Stimulated activated naive CD4-positive, alpha-beta T cell (primary cell): Measurements from ENCODE around the gene GPS2.

Experiments used
- DNase-seq, 6 experiments: peaks; one replicate each; lab custom pipeline; 2025; lab: John Stamatoyannopoulos, UW

GPS2 gene

GRCh38 chr17:7293159-7293558 lies 22.0 kb downstream of the GPS2 start:
- DNase-seq = no peak

- DNase-seq = no peak
Observed at GRCh38 chr17:7292729-7293128, 22.4 kb downstream of the GPS2 start.

- no peak for DNase-seq
Observed at GRCh38 chr17:7292194-7292593, 23.0 kb downstream of the GPS2 start.

- no peak for DNase-seq
Observed at GRCh38 chr17:7290685-7291084, 24.5 kb downstream of the GPS2 start.

GRCh38 chr17:7290166-7290565 lies 25.0 kb downstream of the GPS2 start:
- no peak for DNase-seq

GRCh38 chr17:7289256-7290032 lies 25.7 kb downstream of the GPS2 start:
- DNase-seq = no peak

GRCh38 chr17:7285679-7286078 lies 29.5 kb downstream of the GPS2 start:
- no peak for DNase-seq

- DNase-seq = no peak
Observed at GRCh38 chr17:7284911-7285310, 30.2 kb downstream of the GPS2 start.

- DNase-seq = no peak
Observed at GRCh38 chr17:7283471-7284216, 31.5 kb downstream of the GPS2 start.

GRCh38 chr17:7282752-7283321 lies 32.3 kb downstream of the GPS2 start:
- DNase-seq = no peak

- peak in 1 of 6 experiments; percentile 31 for DNase-seq
Observed at GRCh38 chr17:7281953-7282751, 33.0 kb downstream of the GPS2 start.

- peak; percentile 27 to 83 (median 70) for DNase-seq
Observed at GRCh38 chr17:7281074-7281952, 33.8 kb downstream of the GPS2 start, which contains the start of gene SLC2A4. Gene SLC2A4 (plus strand): TSS chr17:7281718. CDS start chr17:7281935, 217 bp downstream.

- DNase-seq = peak; percentile 70 to 88 (median 78)
Observed at GRCh38 chr17:7280519-7281073, 34.6 kb downstream of the GPS2 start.

- DNase-seq = no peak
Observed at GRCh38 chr17:7279448-7279847, 35.7 kb downstream of the GPS2 start.

GRCh38 chr17:7266784-7267183 lies 48.4 kb downstream of the GPS2 start:
- no peak for DNase-seq

GRCh38 chr17:7263801-7264078 lies 51.4 kb downstream of the GPS2 start:
- DNase-seq = no peak

GRCh38 chr17:7262935-7263800 lies 52.0 kb downstream of the GPS2 start:
- peak in 1 of 6 experiments; percentile 39 for DNase-seq
